ENCODE data around the gene RHOJ.
"Not testable (repeated sequence)": the region's sequence is repeated elsewhere in the genome, so short reads cannot be mapped to it uniquely, and the experiment has no call there.

Gene RHOJ

DNA sequence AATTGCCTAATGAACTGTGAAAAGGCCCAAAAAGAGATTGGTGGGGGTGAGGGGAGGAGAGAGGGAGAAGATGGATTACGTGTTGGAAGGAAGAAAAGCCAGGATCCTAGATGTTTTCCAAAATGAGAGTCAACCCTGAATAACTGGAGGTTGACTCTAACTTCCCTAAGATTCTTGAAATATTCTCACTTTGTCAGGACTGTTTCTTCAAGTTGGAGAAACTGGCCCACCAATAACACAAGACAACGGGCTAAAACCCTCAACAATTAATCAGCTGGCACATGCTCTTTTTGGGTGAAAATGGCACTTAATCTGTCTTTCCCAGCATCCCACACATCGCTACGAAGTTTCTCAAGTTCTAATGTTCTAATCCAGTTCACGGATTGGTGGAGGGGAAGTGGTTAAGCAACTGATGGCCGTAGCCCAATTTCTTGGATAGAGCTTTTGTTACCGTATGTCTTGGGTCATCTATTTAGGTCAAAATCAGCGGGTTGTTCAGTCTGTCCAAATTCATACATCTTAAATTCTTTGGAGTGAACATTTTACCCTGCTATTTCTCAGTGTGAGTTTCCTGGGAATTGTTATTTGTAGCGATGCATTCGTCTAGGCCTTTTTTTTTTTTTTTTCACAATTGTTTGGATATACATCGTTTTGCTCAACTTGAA, 65.5 kb downstream of the RHOJ start:
- no peak for DNase-seq

DNA sequence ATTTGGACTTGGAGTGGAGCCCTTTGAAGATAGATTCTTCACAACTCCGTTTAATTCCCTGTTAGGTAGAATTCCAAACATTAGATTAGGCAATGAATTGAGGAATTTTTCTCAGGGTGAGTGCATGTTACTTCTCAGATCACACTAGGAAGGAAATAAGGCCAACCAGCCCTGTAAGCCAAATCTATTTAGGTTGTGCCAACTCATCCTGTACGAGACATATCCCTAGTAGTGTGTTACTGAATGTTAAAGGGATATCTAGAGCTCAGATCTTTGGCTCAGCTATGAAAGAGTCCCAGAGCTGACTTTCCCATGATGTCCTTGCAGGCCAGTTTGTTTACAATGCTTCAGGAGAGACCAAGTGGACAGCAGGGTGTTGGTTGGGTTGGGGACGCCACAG, 68.9 kb downstream of the RHOJ start:
- no peak for DNase-seq

DNA sequence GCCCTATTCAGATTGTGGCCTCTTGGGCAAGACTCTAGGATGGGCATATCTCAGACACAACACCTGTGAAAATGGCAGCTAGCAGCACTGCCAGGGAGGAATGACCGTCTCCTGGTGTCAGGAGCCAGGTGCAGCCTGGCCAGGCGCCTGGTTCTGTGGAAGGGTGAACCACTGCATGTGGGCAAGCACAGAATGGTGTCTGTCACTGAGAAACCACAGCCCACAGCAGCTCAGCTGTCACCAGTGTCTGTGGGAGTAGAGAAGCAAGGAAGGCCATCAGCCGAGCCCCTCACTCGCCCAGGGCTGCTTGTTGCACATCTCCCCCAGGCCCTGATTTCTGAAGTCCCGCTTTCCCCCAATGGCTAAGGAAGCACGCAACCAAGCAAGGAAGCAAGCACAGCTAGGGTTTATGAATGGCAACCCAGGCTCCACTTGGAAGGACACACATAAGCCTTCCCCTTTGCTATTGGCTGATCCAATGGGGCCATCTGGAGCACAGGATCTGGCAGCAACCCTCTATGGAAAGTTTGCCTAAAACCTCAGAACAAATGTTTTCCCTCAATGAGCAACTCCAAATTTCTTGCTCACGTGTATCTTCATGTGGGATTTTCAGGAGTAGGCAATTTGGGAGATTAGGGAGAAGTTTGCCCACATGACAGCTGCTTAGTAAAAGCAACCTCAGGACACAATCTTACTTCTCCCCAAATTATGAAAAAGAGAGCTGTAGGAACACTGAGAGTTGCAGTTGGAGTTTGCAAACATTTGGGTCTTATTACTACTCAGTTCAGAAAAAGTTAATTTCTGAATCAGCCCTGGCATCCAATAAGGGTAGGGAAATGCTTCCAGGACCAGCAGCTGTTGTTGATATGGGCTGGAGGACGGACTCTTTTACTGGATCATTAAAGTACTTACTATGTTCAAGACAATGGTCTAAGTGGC, 69.7 kb downstream of the RHOJ start:
- DNase-seq, result no peak

DNA sequence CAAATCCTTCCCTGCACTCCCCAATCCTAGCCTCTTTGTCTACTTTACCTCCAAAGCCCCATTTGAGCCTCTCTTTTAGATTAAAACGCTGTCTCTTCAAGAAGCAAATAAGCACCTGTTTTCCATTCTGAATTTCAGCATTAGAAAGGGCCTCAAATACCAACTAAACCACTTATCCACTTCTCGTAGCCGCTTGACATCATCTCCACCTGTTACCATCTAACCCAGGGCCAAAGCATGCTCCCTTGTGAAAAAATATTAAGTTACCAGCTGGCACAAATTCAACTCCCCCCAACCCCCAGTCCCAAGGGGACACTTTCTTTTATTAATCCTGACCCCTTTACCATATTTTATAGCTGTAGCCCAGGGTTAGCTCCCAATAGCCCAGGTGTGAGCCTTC, 71.4 kb downstream of the RHOJ start:
- no peak for DNase-seq

DNA sequence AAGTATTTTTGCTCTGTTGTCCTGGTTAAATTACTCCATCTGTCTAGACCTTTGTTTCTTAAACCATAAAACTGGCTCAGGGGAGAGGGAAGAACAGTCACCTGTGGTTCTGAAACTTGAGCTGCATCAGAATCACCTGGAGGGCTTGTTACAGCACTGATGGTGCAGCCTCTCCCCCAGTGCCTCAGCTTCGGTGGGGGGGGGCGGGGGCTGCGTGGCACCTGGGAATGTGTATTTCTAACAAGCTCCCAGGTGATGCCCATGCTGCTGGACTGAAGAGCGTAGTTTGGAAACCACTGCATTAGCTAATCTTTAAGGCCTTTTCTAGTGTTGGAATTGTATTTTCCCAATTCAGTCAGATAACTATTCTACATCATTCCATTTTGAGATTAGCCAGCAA, 71.8 kb downstream of the RHOJ start:
- no peak for DNase-seq

DNA sequence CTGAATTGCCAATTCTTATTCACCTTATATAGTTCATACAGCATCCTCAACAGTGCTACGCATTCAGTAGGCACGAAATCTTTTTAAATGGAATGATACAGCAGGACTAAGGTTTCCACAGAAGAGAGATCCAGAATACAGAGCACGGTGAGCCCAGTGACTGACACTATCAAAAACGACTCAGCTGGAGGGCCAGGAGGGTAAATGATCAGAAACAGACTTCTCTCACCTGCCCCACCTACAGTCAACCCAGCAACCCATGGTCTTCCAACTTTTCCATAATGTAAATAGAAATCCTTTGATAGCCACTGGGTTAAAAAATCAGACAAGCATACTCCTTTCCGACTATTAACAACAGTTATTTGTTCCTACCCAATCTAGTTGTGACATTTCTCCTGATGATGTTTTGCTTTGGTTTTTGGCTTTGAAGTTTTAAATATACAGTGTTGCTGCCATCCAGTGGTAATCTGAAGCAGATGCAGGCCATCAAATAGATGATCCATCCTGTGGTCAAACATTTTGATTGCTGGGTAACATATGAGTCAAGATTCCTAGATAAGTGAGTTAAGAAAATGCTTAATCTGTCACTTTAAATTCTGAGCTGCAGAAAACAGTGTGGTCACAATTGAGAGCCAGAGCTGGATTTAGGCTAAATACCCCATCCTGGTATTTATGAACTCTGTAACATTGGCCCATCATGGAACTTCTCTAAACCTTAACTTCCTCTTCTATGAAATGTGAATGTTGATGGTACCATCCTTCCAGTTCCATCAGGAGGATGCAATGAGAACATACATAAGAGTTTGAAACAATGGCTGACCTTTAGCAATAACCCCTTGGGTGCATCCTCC, 72.5 kb downstream of the RHOJ start:
- no peak for DNase-seq

DNA sequence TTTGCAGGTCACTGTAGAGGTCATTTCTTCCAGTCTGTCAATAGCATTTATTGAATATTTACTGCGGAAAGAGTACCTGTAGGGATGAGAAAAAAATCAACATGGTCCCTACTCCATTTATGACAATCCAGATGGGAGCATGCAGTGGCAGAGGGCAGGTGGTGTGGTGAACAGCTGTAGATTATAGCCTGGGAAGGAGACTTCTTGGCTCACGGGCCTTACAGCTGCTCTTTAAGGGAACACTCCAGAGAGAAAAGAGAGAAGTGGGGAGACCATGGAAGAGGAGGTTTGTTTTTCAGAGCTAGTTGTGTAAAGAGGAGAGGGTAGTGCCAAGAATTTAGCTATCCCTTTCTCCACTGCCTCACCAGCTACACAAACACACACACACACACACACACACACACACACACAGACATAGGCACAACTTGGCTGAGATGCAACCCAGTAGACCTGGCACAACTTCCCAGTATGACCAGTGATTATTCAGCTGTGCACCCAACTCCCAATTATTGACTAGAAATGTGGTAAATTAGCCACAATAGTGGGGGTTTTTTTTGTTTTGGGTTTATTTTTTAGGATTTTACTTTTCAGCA, 73.4 kb downstream of the RHOJ start:
- DNase-seq, result no peak

DNA sequence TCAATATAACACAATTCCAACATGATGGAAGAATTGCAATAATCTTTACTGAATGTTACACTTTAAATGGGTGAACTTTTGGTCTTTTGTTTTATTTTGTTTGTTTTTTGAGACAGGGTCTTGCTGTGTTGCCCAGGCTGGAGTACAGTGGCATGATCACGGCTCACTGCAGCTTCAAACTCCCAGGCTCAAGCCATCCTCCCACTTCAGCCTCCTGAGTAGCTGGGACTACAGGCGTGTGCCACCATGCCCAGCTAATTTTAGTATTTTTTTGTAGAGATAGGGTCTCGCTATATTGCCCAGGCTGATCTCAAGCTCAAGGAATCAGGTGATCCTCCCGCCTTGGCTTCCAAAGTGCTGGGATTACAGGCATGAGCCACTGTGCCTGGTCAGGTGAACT, 75.7 kb downstream of the RHOJ start:
- DNase-seq, result not testable (repeated sequence)

DNA sequence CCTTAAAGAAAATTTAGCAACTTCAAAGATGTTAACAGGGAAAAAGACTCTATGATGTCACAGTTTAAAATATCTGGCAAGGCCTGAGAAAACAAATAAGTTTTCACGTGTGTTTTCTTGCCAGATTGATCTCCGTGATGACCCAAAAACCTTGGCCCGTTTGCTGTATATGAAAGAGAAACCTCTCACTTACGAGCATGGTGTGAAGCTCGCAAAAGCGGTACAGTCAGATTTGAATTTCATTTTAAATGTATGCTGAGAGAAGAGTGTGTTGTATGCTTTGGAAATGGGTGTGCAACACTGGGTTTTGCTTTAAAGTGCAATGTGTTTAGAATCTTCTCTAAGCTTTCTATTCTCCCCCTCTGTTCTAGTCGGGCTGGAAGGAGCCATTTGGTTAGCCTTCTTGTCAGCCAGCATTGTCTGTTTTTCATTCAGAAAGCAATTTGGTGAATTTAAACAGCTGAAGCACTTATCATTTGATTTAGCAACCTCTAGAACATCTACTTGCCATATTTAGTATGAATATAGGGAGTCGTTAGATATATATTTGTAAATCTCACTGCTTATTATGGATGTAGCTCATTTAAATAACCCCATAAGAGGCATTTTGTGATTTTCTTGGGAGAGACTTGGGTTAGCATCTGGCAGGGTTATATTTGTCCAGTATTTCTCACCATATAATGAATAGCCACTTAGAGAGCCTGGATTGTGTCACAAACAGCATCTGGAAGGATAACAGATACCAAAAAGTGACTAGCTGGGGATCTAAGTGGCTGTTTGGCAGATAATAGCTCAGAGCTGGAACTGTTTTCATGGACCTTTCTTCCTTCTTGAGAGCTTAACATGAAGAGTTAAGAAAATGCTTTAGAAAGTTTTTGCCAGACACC, 79.0 kb downstream of the RHOJ start:
- no peak for DNase-seq

DNA sequence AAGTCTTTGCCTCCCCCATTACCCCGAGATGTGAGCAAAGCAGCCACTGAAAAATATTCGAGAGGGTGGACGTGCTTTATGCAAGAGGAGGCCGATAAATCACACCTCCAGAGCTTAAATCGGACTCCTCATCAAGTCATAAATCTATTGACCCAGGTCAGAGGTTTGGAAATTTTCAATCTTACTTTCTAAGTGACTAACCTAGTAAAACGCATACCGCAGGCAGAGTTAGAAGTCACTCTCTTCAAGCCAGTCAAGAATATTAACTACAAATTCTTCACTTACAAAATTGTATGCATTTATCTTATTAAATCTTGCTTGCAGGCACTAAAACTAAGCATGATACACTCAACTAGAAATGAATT, 79.6 kb downstream of the RHOJ start:
- no peak for DNase-seq

DNA sequence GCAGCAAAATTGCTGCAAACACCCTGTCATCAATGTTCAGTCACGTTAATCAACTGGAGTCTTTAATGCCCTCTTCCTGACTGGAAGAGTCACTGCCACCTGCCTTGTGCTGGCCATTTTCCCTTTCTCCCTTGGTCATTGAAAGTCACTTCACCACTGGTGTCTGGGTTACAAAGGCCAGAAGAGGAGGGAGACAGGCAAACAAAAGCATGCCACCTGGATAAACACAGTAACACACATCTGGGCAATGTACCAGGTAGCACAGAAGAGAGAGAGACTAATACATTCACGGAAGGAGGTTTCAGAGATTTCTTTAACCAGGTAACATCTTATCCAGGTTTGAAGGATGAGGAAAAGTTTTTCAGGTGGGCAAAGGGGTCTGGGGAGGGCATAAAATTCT, 81.8 kb downstream of the RHOJ start:
- no peak for DNase-seq

DNA sequence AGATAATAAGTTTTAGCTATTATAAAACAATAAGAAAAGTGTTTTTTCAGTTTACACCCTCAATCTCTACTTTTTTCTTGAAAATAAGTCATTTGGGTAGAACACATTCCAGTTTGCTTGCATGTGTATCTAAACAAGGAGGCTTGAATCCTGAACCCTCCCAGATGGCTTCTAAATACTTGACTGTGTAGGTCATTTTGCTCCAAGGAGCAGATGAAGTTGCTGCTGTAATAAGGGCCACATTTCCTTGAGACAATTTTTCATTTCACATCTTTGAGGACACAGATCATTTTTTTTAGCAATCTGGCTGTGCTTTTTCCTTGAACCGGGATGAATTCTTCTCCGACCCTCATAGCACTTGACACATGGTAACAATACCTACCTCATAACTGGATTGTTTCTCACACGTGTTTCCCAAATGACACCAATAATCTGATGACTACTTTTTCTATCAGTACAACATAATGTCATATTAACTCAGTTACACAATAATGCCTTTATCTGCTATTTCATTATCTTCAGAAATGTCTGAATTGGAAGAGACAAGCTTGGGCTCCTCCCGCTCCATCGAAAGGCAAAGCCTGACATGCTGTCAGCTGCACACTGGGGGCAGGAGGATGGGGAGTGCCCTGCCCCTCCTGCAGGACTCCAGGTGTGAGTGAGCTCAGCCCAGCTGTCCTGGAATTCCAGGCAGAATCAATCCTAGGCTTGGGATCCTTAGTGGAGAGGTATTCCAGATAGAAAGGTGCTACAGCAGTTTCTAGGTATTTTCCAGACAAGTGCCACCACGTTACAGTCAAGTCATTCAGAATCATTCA, 83.6 kb downstream of the RHOJ start:
- DNase-seq, result no peak

DNA sequence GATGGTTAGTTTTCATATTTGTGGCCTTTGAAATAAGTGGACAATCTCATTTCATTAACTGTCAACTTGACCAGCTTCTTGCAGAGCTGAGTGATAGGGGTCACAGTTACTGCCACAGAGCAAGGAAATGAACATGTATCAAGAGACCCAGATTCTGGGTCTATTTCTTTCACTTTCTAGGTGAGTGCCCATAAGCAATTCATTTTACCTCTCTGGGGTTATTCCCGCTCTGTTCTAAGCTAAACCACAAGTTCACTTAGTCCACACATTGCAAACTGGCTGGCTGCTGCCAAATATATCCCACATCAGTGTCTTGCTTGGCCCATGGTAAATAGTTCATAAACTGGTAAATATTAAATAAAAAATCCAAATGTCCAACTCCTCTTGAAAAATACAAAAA, 84.6 kb downstream of the RHOJ start:
- DNase-seq, result no peak

DNA sequence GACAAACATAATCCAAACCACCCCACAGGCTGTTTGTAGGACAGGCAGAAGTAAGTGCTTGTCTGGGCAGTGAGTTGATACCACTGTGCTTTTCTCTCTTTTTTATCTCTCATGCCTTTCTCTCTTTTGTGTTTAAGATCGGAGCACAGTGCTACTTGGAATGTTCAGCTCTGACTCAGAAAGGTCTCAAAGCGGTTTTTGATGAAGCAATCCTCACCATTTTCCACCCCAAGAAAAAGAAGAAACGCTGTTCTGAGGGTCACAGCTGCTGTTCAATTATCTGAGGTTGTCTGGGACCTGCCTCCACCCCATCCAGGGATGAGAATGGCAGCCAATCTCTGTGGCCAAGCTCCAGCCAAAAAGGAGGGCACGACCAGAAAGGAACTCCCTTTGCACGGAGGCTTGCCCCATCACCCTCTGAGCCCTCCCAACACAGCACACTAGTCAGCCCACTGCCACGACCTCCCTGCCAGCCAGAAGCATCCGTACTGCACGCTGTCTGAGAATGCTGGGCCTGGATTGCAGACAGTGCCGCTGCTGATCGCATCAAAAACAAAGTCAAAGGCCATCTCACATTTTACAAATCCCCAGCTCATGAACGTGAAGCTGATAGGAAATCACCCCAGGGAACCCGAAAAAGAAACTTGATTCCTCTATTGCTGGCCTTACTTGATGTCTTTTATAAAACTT, 86.6 kb downstream of the RHOJ start:
- DNase-seq, result no peak

DNA sequence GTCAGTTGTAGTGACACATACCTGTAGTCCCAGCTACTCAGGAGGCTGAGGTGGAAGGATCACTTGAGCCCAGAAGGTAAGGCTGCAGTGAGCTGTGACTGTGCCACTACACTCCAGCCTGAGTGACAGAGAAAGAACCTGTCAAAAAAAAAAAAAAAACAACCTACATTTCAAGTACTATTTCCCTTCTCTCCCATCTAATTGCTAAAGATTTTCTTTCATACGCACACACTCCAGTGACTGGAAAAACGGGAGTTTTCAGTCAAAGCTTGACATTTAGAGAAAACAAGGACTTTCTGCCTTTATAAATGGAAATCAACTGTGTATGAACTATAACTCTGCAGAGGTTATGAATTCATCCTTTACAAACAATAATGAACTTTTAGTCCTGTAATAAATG, 88.6 kb downstream of the RHOJ start:
- DNase-seq, result no peak

DNA sequence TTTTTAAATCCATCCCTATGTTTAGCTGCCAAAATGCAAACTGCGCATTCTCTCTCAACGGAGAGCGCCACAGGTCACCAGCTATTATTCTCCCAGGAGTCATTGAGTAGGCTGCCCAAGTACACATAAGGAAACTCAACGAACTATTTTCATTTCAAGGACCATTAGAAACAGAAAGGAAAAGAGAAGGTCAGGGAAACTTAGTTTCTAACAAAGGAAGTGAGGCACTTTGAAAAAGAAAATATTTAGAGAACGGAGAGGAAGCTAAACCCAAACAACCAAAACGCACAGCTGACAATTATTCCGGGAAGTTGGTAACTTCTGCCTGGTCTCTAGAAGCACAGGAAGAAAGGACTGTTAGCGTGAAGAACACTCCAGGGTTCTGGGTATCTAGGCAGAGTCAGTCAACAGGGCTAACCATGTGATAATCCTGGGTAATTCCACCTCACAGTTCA, 91.0 kb downstream of the RHOJ start:
- no peak for DNase-seq

DNA sequence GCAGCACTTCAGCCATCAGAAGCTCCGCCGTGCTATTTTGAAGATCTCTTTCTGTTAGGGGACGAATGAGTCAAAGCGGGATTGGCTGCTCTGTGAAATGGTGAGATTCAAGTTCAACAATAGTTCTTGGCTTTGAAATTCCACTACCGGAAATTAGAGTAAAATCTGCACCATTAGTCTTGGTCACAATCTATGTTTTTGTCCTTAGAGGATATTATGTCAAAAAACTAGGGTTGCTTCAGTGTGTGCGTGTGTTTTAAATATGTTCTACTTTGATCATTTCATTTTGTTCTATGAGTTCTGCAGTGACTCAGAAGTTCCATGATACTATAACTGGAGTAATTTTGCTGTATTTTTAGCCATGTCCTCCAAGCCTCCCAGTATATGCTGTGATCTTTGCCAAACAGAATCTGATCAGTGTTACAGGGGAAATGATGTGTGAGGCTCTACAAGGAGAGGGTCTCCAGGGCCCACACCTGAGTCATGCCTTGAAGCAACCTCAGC, 91.9 kb downstream of the RHOJ start:
- no peak for DNase-seq

DNA sequence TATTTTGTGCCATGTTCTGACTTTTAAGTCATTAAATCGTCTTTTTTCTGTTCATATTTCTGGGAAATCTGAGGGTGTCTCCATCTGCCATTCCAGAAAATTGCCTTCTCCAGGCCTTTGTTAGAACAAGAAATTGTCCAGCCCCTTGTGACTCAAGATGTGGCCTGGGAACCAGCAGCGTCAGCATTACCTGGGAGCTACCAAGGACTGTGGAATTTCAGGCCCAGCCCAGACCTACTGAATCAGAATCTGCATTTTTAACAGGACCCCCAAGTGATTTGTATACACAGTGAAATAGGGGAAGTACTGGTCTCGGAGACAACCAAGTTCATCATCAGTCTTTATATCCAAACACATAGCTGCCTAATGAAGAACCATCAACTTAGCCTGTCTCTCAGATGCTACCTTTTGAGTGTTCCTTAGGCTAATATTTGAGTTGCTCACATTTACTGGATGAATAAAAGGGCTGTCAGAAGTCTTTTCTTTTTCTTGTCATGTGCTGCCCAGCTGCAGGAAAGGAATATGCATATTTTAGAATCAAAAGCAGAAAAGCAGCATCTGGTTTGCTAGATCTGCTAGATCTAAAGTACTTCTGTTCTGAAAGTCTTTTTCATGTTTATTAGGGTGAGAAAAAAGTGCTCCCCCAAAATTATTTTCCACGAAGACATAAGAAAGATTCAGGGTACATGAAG, 93.3 kb downstream of the RHOJ start:
- DNase-seq, result no peak

DNA sequence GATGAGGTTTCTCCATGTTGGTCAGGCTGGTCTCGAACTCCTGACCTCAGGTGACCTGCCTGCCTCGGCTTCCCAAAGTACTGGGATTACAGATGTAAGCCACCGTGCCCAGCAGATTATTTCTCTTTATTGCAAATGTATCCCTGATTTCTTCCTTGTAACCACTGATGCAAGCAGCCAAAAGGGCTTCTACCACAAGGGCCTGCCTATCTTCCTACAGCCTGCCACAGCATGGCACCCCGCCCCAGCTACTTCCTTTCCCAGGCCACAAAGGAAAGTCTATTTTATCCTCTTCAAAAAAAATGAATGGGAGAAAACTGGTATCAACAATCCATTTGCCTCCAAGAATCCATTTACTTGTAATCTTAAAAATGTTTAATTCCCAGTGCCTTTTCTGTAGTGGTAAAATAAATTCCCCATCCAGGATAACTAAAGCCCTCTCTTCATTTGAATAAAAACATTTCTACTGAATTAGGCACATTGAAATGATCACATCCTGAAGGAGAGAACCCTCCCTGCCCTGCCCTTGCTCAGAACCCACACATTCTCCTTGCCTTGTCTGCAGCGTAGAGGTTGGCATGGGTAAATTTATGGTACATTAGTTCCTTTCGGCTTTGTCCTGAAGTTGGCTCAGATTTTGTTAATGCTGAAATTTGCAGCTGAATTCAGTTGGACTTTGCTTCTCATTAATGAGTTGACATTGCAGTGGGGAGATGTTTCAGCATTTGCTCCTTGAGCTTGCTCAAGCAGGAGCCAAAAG, 95.3 kb downstream of the RHOJ start:
- DNase-seq, result no peak
